Measurements from ENCODE around the gene TTC16. TPM values are rescaled to one million over a fixed set of nuclear protein-coding genes. Genes with fewer than 3 reads are reported as not detected.

TTC16 gene
- total RNA-seq, 8 experiments from 2014 or later = 0.05 to 0.57 (median 0.28) TPM

- in situ Hi-C loops (cut with MboI; ENCODE audit: low pct_unique_long_range_greater_than_20kb in 2 of 9, low sequenced_read_pairs in 9 of 9, unreplicated experiment in 9 of 9) = loop anchor here in 1 of 9 experiments (10.0 kb wide), 1 partner anchor 119 kb away; no protein-coding TSS in a partner anchor
- 50 to 100% methylated on average over 2 of the region's 19 CpGs; no CpG with 5 or more reads in 8 of the 10 experiments for WGBS, 10 experiments
- Histone ChIP-seq H3K4me1 (replicated peaks in 1 of 2) (peaks cover 20 to 23% of the 10 kb centered on the region in 2 donors), H3K27ac (no peak overlapping the region), H3K4me3 (peak overlapping the region; percentile 53 to 86 (median 68))
- peak in 1 of 8 experiments; percentile 3 for ATAC-seq (replicated peaks in 6 of 8)
Measured at GRCh38 chr9:127714020-127714750, 1.7 kb upstream of the TTC16 start.

- no peak overlapping the region for H3K27ac ChIP-seq
- in situ Hi-C loops (cut with MboI; ENCODE audit: low pct_unique_long_range_greater_than_20kb in 2 of 9, low sequenced_read_pairs in 9 of 9, unreplicated experiment in 9 of 9) = loop anchor here in 1 of 9 experiments (10.0 kb wide), 1 partner anchor 120 kb away; no protein-coding TSS in a partner anchor
- WGBS, 10 experiments = 0 to 1% (median 0%) methylated on average over 5 to 26 of the region's 44 CpGs; no CpG with 5 or more reads in 6 of the 10 experiments
- H3K4me3 ChIP-seq = peak overlapping the region; percentile 53 to 86 (median 68)
- peaks cover 20 to 23% of the 10 kb centered on the region in 2 donors for H3K4me1 ChIP-seq (replicated peaks in 1 of 2)
- ATAC-seq (replicated peaks in 6 of 8) = peak in 7 of 8 experiments; percentile 0 to 23 (median 3)
Measured at GRCh38 chr9:127714951-127715469, 869 bp upstream of the TTC16 start.

GRCh38 chr9:127716412-127716811, 533 bp downstream of the TTC16 start:
- peak overlapping the region in 3 of 5 donors; percentile 53 to 68 (median 58) for H3K4me3 ChIP-seq
- H3K4me1 ChIP-seq (replicated peaks in 1 of 2) = peaks cover 11 to 17% of the 10 kb centered on the region in 2 donors
- no peak overlapping the region for H3K27ac ChIP-seq
- WGBS, 10 experiments = 40 to 100% methylated on average over 1 of the region's 9 CpGs; no CpG with 5 or more reads in 8 of the 10 experiments
- in situ Hi-C loops (cut with MboI; ENCODE audit: low pct_unique_long_range_greater_than_20kb in 2 of 9, low sequenced_read_pairs in 9 of 9, unreplicated experiment in 9 of 9) = loop anchor here in 1 of 9 experiments (10.0 kb wide), 1 partner anchor 122 kb away; no protein-coding TSS in a partner anchor
- no peak for ATAC-seq (replicated peaks in 6 of 8)

- WGBS, 10 experiments = 0 to 100% (median 78%) methylated on average over 1 to 5 of the region's 5 CpGs; no CpG with 5 or more reads in 2 of the 10 experiments
- H3K4me1 ChIP-seq (replicated peaks in 1 of 2) = peaks cover 6 to 9% of the 10 kb centered on the region in 2 donors
- in situ Hi-C loops (cut with MboI; ENCODE audit: low pct_unique_long_range_greater_than_20kb in 2 of 9, low sequenced_read_pairs in 9 of 9, unreplicated experiment in 9 of 9) = loop anchor here in 1 of 9 experiments (10.0 kb wide), 1 partner anchor 123 kb away; no protein-coding TSS in a partner anchor
- ATAC-seq (replicated peaks in 6 of 8) = no peak
- no peak overlapping the region for H3K27ac ChIP-seq
- no peak overlapping the region for H3K4me3 ChIP-seq
Measured at GRCh38 chr9:127717766-127718165, 1.9 kb downstream of the TTC16 start.

- in situ Hi-C loops (cut with MboI; ENCODE audit: low pct_unique_long_range_greater_than_20kb in 2 of 9, low sequenced_read_pairs in 9 of 9, unreplicated experiment in 9 of 9) = no loop called here
Measured at GRCh38 chr9:127720031-127720864, 4.4 kb downstream of the TTC16 start.

GRCh38 chr9:127720865-127721227, 5.0 kb downstream of the TTC16 start:
- no peak for ATAC-seq (replicated peaks in 6 of 8)
- Histone ChIP-seq H3K4me3 (no peak overlapping the region), H3K4me1 (replicated peaks in 1 of 2) (peaks cover 5 to 6% of the 10 kb centered on the region in 2 donors), H3K27ac (no peak overlapping the region)
- in situ Hi-C loops (cut with MboI; ENCODE audit: low pct_unique_long_range_greater_than_20kb in 2 of 9, low sequenced_read_pairs in 9 of 9, unreplicated experiment in 9 of 9) = no loop called here

More at GRCh38 chr9:127720031-127720864, 4.4 kb downstream of the TTC16 start:
- WGBS, 10 experiments = 81 to 100% (median 87%) methylated on average over 1 to 6 of the region's 12 CpGs; no CpG with 5 or more reads in 7 of the 10 experiments
- peaks cover 5 to 6% of the 10 kb centered on the region in 2 donors for H3K4me1 ChIP-seq (replicated peaks in 1 of 2)
- ATAC-seq (replicated peaks in 6 of 8) = no peak
- H3K27ac ChIP-seq = no peak overlapping the region
- no peak overlapping the region for H3K4me3 ChIP-seq

- in situ Hi-C loops (cut with MboI; ENCODE audit: low pct_unique_long_range_greater_than_20kb in 2 of 9, low sequenced_read_pairs in 9 of 9, unreplicated experiment in 9 of 9) = no loop called here
- WGBS, 10 experiments = 50 to 83% (median 77%) methylated on average over 1 to 3 of the region's 11 CpGs; no CpG with 5 or more reads in 6 of the 10 experiments
- H3K27ac ChIP-seq = no peak overlapping the region
- ATAC-seq (replicated peaks in 6 of 8) = peak; percentile 13 to 65 (median 28)
- H3K4me3 ChIP-seq = no peak overlapping the region
- peaks cover 0 to 1% of the 10 kb centered on the region in 2 donors for H3K4me1 ChIP-seq (replicated peaks in 1 of 2)
Measured at GRCh38 chr9:127721391-127721821, 5.5 kb downstream of the TTC16 start.

- H3K4me3 ChIP-seq = no peak overlapping the region
- no peak overlapping the region for H3K27ac ChIP-seq
- H3K4me1 ChIP-seq (replicated peaks in 1 of 2) = no peaks in the 10 kb centered on the region
- in situ Hi-C loops (cut with MboI; ENCODE audit: low pct_unique_long_range_greater_than_20kb in 2 of 9, low sequenced_read_pairs in 9 of 9, unreplicated experiment in 9 of 9) = no loop called here
- 17 to 100% (median 80%) methylated on average over 1 to 3 of the region's 12 CpGs; no CpG with 5 or more reads in 3 of the 10 experiments for WGBS, 10 experiments
- ATAC-seq (replicated peaks in 6 of 8) = no peak
Measured at GRCh38 chr9:127722055-127722745, 6.3 kb downstream of the TTC16 start.

GRCh38 chr9:127723013-127723412, 7.1 kb downstream of the TTC16 start:
- 87 to 96% (median 95%) methylated on average over 2 to 4 of the region's 13 CpGs; no CpG with 5 or more reads in 6 of the 10 experiments for WGBS, 10 experiments
- in situ Hi-C loops (cut with MboI; ENCODE audit: low pct_unique_long_range_greater_than_20kb in 2 of 9, low sequenced_read_pairs in 9 of 9, unreplicated experiment in 9 of 9) = no loop called here
- no peak for ATAC-seq (replicated peaks in 6 of 8)

GRCh38 chr9:127723444-127723843, 7.6 kb downstream of the TTC16 start:
- WGBS, 10 experiments = 17 to 95% (median 88%) methylated on average over 2 to 3 of the region's 5 CpGs; no CpG with 5 or more reads in 5 of the 10 experiments
- in situ Hi-C loops (cut with MboI; ENCODE audit: low pct_unique_long_range_greater_than_20kb in 2 of 9, low sequenced_read_pairs in 9 of 9, unreplicated experiment in 9 of 9) = no loop called here
- H3K4me3 ChIP-seq = no peak overlapping the region
- no peaks in the 10 kb centered on the region for H3K4me1 ChIP-seq (replicated peaks in 1 of 2)
- peak in 1 of 8 experiments; percentile 13 for ATAC-seq (replicated peaks in 6 of 8)
- H3K27ac ChIP-seq = no peak overlapping the region

More at GRCh38 chr9:127723013-127723412, 7.1 kb downstream of the TTC16 start:
- H3K4me1 ChIP-seq (replicated peaks in 1 of 2) = no peaks in the 10 kb centered on the region
- H3K4me3 ChIP-seq = no peak overlapping the region
- no peak overlapping the region for H3K27ac ChIP-seq

GRCh38 chr9:127724012-127724411, 8.1 kb downstream of the TTC16 start:
- ATAC-seq (replicated peaks in 6 of 8) = no peak
- no peak overlapping the region for H3K27ac ChIP-seq
- no peaks in the 10 kb centered on the region for H3K4me1 ChIP-seq (replicated peaks in 1 of 2)
- in situ Hi-C loops (cut with MboI; ENCODE audit: low pct_unique_long_range_greater_than_20kb in 2 of 9, low sequenced_read_pairs in 9 of 9, unreplicated experiment in 9 of 9) = no loop called here
- H3K4me3 ChIP-seq = no peak overlapping the region
- no CpG with 5 or more reads among the region's 23 CpGs for whole genome bisulfite sequencing, 10 experiments

GRCh38 chr9:127726871-127727270, 11.0 kb downstream of the TTC16 start:
- ATAC-seq (replicated peaks in 6 of 8) = no peak
- Histone ChIP-seq H3K27ac (no peak overlapping the region), H3K4me3 (no peak overlapping the region), H3K4me1 (replicated peaks in 1 of 2) (no peaks in the 10 kb centered on the region)
- WGBS, 10 experiments = 50 to 94% (median 87%) methylated on average over 2 to 3 of the region's 8 CpGs; no CpG with 5 or more reads in 7 of the 10 experiments
- in situ Hi-C loops (cut with MboI; ENCODE audit: low pct_unique_long_range_greater_than_20kb in 2 of 9, low sequenced_read_pairs in 9 of 9, unreplicated experiment in 9 of 9) = loop anchor here in 1 of 9 experiments (25.0 kb wide), 1 partner anchor 140 kb away; no protein-coding TSS in a partner anchor

All from motor neuron (in vitro differentiated cells).